ENCODE data around the gene ADAMTS13. TPM values are rescaled to one million over a fixed set of nuclear protein-coding genes. Genes with fewer than 3 reads are reported as not detected.
A peak's percentile ranks its signal among the peaks of the same experiment; 100 is the strongest.

The ADAMTS13 gene
- total and polyA plus RNA-seq, 9 of the 15 experiments (the other 6 are each of a cell fraction or from before 2014, with no cell fraction given), result 0.03 to 0.20 (median 0.04) TPM; not detected in 4

GRCh38 chr9:133385452-133385851, 36.7 kb upstream of the ADAMTS13 start:
- Histone ChIP-seq H3K9ac (ENCODE audit: insufficient read depth in 1 of 2, low read depth in 2 of 2, low read length in 2 of 2) (peak overlapping the region in 1 of 2 experiments; percentile 14; a peak in 1 of 4 replicates), H3K27me3 (ENCODE audit: control insufficient read depth in 2 of 2, insufficient read depth in 2 of 2, low read length in 2 of 2) (peaks cover 25 to 51% of the 10 kb centered on the region in 2 experiments; a peak in 4 of 5 replicates), H2AFZ (ENCODE audit: low read depth, low read length) (no peak overlapping the region), H3K9me3 (replicated peaks; ENCODE audit: control insufficient read depth, insufficient read depth, low read depth, low read length) (peaks cover 5% of the 10 kb centered on the region), H3K4me3 (no peak overlapping the region), H3K27ac (ENCODE audit: extremely low read depth, low read depth, low read length) (no peak overlapping the region), H4K20me1 (replicated peaks; ENCODE audit: control insufficient read depth, insufficient read depth, low read length) (no peaks in the 10 kb centered on the region; the same call in 1 of the 2 replicates), H3K79me2 (ENCODE audit: control insufficient read depth, insufficient read depth, low read length) (no peaks in the 10 kb centered on the region), H3K36me3 (ENCODE audit: control insufficient read depth, insufficient read depth, low read length) (no peaks in the 10 kb centered on the region), H3K4me2 (ENCODE audit: insufficient read depth, low read length) (no peak overlapping the region), H3K4me1 (replicated peaks in 1 of 2; ENCODE audit: control insufficient read depth in 2 of 2, insufficient read depth in 2 of 2, low read length in 2 of 2) (peaks cover 0 to 13% of the 10 kb centered on the region in 2 experiments; a peak in 2 of 5 replicates), H3K9me1 (ENCODE audit: control insufficient read depth, insufficient read depth, low read length) (no peaks in the 10 kb centered on the region)
- 19% methylated on average over 14 of the region's 14 CpGs for WGBS (ENCODE audit: insufficient coverage, low coverage, missing lambda C conversion rate)
- no peak for DNase-seq (ENCODE audit: extremely low read depth in 1 of 4, low spot score in 3 of 4)
- CTCF ChIA-PET (ENCODE audit: low intra/inter-chr PET ratio), result no interaction called here
- no peak for FAIRE-seq
- intact Hi-C loops (cut with micrococcal nuclease), result no loop called here
- TF ChIP-seq ZNF444 (CRISPR knock-in tag; IDR thresholded peaks at IDR 0.05) (no peak), MIER1 (IDR thresholded peaks at IDR 0.05; ENCODE audit: low read depth) (no peak), ZBTB33 (CRISPR knock-in tag; IDR thresholded peaks at IDR 0.05) (no peak), ZBTB7A (IDR thresholded peaks at IDR 0.05; ENCODE audit: borderline replicate concordance, control insufficient read depth, low read depth, low read length) (no peak), ESRRB (CRISPR knock-in tag; IDR thresholded peaks at IDR 0.05; ENCODE audit: borderline replicate concordance) (no peak)
- POLR2A ChIA-PET, result interaction anchor here (0.6 to 2.9 kb wide), 8 partner anchors 8 to 38 kb away, joined by 3 to 13 read pairs (median 4); partner anchors contain the start of genes MED22 and STKLD1
- no TSS peak for BruUV-seq (replicated peaks)
- no peak for ATAC-seq
- in situ Hi-C loops (cut with MboI), result no loop called here
